Measurements from ENCODE around the gene IQCK. TPM values are rescaled to one million over a fixed set of nuclear protein-coding genes. Genes with fewer than 3 reads are reported as not detected.

Gene IQCK
- polyA plus RNA-seq, 2 of the 4 experiments (the other 2 are of a cell fraction) = 10.3 to 15.6 TPM

GRCh38 chr16:19886073-19886941 is 168.2 kb downstream of the IQCK start (continued):
- TF ChIP-seq, protein P1, sequence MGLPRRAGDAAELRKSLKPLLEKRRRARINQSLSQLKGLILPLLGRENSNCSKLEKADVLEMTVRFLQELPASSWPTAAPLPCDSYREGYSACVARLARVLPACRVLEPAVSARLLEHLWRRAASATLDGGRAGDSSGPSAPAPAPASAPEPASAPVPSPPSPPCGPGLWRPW (IDR thresholded peaks at IDR 0.05) = no peak
- no peak for TF ChIP-seq ESRRA (IDR thresholded peaks at IDR 0.05; ENCODE audit: borderline replicate concordance, low read length)
- TF ChIP-seq SMC3 (IDR thresholded peaks at IDR 0.05) = peak; percentile 99
- no peak for TF ChIP-seq EHF (CRISPR knock-in tag; IDR thresholded peaks at IDR 0.05)
- TF ChIP-seq, protein P2, sequence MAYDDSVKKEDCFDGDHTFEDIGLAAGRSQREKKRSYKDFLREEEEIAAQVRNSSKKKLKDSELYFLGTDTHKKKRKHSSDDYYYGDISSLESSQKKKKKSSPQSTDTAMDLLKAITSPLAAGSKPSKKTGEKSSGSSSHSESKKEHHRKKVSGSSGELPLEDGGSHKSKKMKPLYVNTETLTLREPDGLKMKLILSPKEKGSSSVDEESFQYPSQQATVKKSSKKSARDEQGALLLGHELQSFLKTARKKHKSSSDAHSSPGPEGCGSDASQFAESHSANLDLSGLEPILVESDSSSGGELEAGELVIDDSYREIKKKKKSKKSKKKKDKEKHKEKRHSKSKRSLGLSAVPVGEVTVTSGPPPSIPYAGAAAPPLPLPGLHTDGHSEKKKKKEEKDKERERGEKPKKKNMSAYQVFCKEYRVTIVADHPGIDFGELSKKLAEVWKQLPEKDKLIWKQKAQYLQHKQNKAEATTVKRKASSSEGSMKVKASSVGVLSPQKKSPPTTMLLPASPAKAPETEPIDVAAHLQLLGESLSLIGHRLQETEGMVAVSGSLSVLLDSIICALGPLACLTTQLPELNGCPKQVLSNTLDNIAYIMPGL (CRISPR knock-in tag; IDR thresholded peaks at IDR 0.05; ENCODE audit: borderline replicate concordance) = no peak
- peak; percentile 94 for TF ChIP-seq MAX (IDR thresholded peaks at IDR 0.05)
- no peak for TF ChIP-seq ZFP36 (IDR thresholded peaks at IDR 0.05; ENCODE audit: borderline replicate concordance, partially characterized antibody)
- TF ChIP-seq NR3C1 (IDR thresholded peaks at IDR 0.05) = no peak
- no peak for TF ChIP-seq ZSCAN20 (CRISPR knock-in tag; IDR thresholded peaks at IDR 0.05)
- no peak for TF ChIP-seq KDM1A (IDR thresholded peaks at IDR 0.05; ENCODE audit: low read depth)
- peak; percentile 98 for TF ChIP-seq CTCF (IDR thresholded peaks at IDR 0.05)
- no peak for TF ChIP-seq RFX5 (IDR thresholded peaks at IDR 0.05)
- peak; percentile 47 for TF ChIP-seq MAFK (IDR thresholded peaks at IDR 0.05; ENCODE audit: partially characterized antibody)
- no peak for TF ChIP-seq KDM5A (IDR thresholded peaks at IDR 0.05)
- no peak for TF ChIP-seq POLR2AphosphoS2 (conservative IDR thresholded peaks at IDR 0.05; ENCODE audit: low read length)
- TF ChIP-seq REST (IDR thresholded peaks at IDR 0.05) = no peak
- TF ChIP-seq, protein P3, sequence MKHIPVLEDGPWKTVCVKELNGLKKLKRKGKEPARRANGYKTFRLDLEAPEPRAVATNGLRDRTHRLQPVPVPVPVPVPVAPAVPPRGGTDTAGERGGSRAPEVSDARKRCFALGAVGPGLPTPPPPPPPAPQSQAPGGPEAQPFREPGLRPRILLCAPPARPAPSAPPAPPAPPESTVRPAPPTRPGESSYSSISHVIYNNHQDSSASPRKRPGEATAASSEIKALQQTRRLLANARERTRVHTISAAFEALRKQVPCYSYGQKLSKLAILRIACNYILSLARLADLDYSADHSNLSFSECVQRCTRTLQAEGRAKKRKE (CRISPR knock-in tag; IDR thresholded peaks at IDR 0.05; ENCODE audit: low read depth) = no peak
- no peak for TF ChIP-seq HOXB5 (CRISPR knock-in tag; IDR thresholded peaks at IDR 0.05)
- TF ChIP-seq FOSB (CRISPR knock-in tag; IDR thresholded peaks at IDR 0.05) = no peak
- TF ChIP-seq RARB (CRISPR knock-in tag; IDR thresholded peaks at IDR 0.05) = no peak
- TF ChIP-seq TP53 (CRISPR knock-in tag; IDR thresholded peaks at IDR 0.05) = no peak
- no peak for TF ChIP-seq CHD4 (IDR thresholded peaks at IDR 0.05; ENCODE audit: borderline replicate concordance)
- no peak for TF ChIP-seq FOXS1 (CRISPR knock-in tag; IDR thresholded peaks at IDR 0.05)
- TF ChIP-seq CEBPB (IDR thresholded peaks at IDR 0.05) = no peak

Data from A549 (cell line).